Renal cortex interstitium (tissue), 15 donors: ENCODE measurements around the gene MAPK1. TPM values are rescaled to one million over a fixed set of nuclear protein-coding genes. Genes with fewer than 3 reads are reported as not detected.
A peak's percentile ranks its signal among the peaks of the same experiment; 100 is the strongest.
"Not testable (repeated sequence)": the region's sequence is repeated elsewhere in the genome, so short reads cannot be mapped to it uniquely, and the experiment has no call there.

ENCODE experiments used
- DNase-seq, 11 donors: peaks; one replicate each; pipeline ENCODE4 v3.0.0-alpha.2; 2013; ENCODE audit warnings: low read depth in 9 of 11, low spot score in 4 of 11; ENCODE audit errors: extremely low read depth in 1 of 11
- long read RNA-seq, 16 experiments: transcript quantifications; one replicate each; lab custom pipeline, GENCODE V29; 2026
- polyA plus RNA-seq, 3 donors: library from polyadenylated mRNA; unstranded; fragments of 120-200 nt; gene quantifications; one replicate each; pipeline ENCODE4 v1.2.1, GENCODE V29; 2013; ENCODE audit not compliant: insufficient read length in 3 of 3

Gene MAPK1
- 100 to 1,000 TPM; 121 to 140 (median 128) TPM for polyA plus RNA-seq
- long read RNA-seq, donor 1, full-length matches to known transcripts = 13 of 20 reads
- long read RNA-seq, donor 1, partial matches to known transcripts = 7 of 20 reads
- long read RNA-seq, donor 1, other reads (novel, unspliced or antisense) = 0 of 20 reads
- long read RNA-seq, donor 2, full-length matches to known transcripts = 15 of 41 reads
- long read RNA-seq, donor 2, partial matches to known transcripts = 20 of 41 reads
- long read RNA-seq, donor 2, other reads (novel, unspliced or antisense) = 6 of 41 reads
- long read RNA-seq, donor 3, full-length matches to known transcripts = 33 of 41 reads
- long read RNA-seq, donor 3, partial matches to known transcripts = 8 of 41 reads
- long read RNA-seq, donor 3, other reads (novel, unspliced or antisense) = 0 of 41 reads
- long read RNA-seq, donor 4, full-length matches to known transcripts = 18 of 18 reads
- long read RNA-seq, donor 4, partial matches to known transcripts = 0 of 18 reads
- long read RNA-seq, donor 4, other reads (novel, unspliced or antisense) = 0 of 18 reads
- long read RNA-seq, donor 5, full-length matches to known transcripts = 26 of 35 reads
- long read RNA-seq, donor 5, partial matches to known transcripts = 9 of 35 reads
- long read RNA-seq, donor 5, other reads (novel, unspliced or antisense) = 0 of 35 reads
- long read RNA-seq, donor 6, full-length matches to known transcripts = 22 of 32 reads
- long read RNA-seq, donor 6, partial matches to known transcripts = 10 of 32 reads
- long read RNA-seq, donor 6, other reads (novel, unspliced or antisense) = 0 of 32 reads
- long read RNA-seq, donor 7, full-length matches to known transcripts = 27 of 37 reads
- long read RNA-seq, donor 7, partial matches to known transcripts = 10 of 37 reads
- long read RNA-seq, donor 7, other reads (novel, unspliced or antisense) = 0 of 37 reads
- long read RNA-seq, donor 8, full-length matches to known transcripts = 23 of 39 reads
- long read RNA-seq, donor 8, partial matches to known transcripts = 16 of 39 reads
- long read RNA-seq, donor 8, other reads (novel, unspliced or antisense) = 0 of 39 reads
- long read RNA-seq, donor 9, full-length matches to known transcripts = 27 of 35 reads
- long read RNA-seq, donor 9, partial matches to known transcripts = 8 of 35 reads
- long read RNA-seq, donor 9, other reads (novel, unspliced or antisense) = 0 of 35 reads
- long read RNA-seq, donor 10, full-length matches to known transcripts = 18 of 24 reads
- long read RNA-seq, donor 10, partial matches to known transcripts = 6 of 24 reads
- long read RNA-seq, donor 10, other reads (novel, unspliced or antisense) = 0 of 24 reads
- long read RNA-seq, donor 11, full-length matches to known transcripts = 19 of 19 reads
- long read RNA-seq, donor 11, partial matches to known transcripts = 0 of 19 reads
- long read RNA-seq, donor 11, other reads (novel, unspliced or antisense) = 0 of 19 reads
- long read RNA-seq, donor 12, full-length matches to known transcripts = 13 of 21 reads
- long read RNA-seq, donor 12, partial matches to known transcripts = 8 of 21 reads
- long read RNA-seq, donor 12, other reads (novel, unspliced or antisense) = 0 of 21 reads
- long read RNA-seq, donor 13, full-length matches to known transcripts = 41 of 77 reads
- long read RNA-seq, donor 13, partial matches to known transcripts = 36 of 77 reads
- long read RNA-seq, donor 13, other reads (novel, unspliced or antisense) = 0 of 77 reads
- long read RNA-seq, donor 14, full-length matches to known transcripts = 26 of 34 reads
- long read RNA-seq, donor 14, partial matches to known transcripts = 8 of 34 reads
- long read RNA-seq, donor 14, other reads (novel, unspliced or antisense) = 0 of 34 reads
- long read RNA-seq, donor 15, full-length matches to known transcripts = 4 of 4 reads
- long read RNA-seq, donor 15, partial matches to known transcripts = 0 of 4 reads
- long read RNA-seq, donor 15, other reads (novel, unspliced or antisense) = 0 of 4 reads
- long read RNA-seq, donor 16, full-length matches to known transcripts = 42 of 57 reads
- long read RNA-seq, donor 16, partial matches to known transcripts = 15 of 57 reads
- long read RNA-seq, donor 16, other reads (novel, unspliced or antisense) = 0 of 57 reads

GRCh38 chr22:21867528-21868266, at the start of gene MAPK1:
Gene MAPK1, minus strand, starts transcription at chr22:21867645. Its CDS starts 205 bp downstream, at chr22:21867440.
- peak; percentile 78 to 92 (median 88) for DNase-seq

DNA sequence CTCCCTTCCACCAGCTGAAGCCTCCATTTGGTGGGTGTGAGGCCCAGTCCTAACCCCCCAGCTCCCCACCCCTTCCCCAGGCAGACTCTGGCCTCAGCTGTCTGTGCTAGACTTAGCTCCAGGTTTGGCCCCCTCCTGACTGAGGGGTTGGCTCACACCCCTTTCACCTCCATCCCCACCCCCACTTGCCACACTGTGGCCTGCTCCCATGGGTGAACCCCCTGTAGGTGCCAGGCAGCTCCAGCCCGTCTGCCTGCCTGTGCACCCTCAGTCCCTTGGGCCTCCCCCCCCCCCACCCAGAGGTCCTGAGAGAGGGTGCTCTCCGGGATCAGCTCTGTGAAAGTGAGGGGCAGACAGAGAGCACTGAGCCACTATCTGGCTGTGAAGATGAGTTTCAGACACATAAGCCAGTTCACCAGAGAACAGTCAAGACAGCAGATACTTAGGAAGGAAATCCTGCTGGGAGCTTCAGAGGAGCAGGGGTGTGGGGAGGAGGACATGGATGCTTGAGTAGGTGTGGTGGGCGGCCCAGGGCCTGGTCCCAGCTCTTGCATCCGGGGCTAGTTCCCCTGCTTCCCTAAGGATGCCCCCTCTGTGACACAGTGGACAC, 49.0 kb upstream of the MAPK1 start:
- no peak for DNase-seq

DNA sequence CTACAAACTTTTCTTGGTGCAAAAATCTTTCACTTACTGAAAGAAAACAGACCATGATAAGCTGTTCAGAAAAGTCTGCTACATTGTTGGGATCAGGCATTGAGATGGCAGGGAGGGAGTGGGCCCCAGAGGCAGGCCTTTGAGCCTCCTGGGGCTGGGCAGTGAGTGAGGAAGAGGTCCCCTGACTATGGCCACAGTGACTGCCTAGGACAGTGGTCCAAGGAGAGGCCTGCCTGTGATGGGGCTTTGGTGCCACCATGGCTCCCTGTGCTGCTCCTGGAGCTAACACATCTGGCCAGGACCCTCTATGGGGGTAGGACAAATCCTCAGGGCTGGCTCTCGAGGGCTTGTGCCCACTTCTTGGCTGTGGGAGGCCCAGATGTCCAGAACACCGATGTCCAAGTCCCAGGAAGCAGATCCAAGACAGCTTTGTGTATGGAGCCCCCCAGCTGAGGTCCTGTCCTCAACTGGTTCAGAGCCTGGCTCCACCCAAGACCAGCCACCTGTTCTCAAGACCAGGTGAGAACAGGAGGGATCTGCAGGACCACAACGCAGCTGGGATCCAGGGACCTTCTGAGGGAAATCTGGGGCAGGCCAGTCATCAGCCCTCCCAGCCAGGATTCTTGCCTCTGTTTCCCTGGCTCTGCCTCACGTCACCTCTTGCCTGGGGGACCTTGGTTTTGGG, 48.3 kb upstream of the MAPK1 start:
- no peak for DNase-seq

DNA sequence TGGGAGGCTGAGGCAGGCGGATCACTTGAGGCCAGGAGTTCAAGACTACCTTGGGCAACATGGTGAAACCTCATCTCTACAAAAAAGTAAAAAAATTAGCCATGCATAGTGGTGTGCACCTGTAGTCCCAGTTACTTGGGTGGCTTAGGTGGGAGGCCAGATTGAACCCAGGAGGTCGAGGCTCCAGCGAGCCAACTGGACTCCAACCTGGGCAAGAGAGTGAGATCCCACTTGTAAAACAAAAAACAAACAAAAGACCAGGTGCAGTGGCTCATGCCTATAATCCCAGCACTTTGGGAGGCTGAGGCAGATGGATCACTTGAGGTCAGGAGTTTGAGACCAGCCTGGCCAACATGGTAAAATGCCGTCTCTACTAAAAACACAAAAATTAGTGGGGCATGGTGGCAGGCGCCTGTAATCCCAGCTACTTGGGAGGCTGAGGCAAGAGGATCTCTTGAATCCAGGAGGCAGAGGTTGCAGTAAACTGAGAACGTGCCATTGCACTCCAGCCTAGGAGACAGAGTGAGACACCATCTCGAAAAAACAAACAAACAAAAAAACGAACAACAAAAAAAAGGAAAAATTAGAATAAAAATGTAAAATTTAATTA, 46.7 kb upstream of the MAPK1 start:
- DNase-seq = not testable (repeated sequence)

GRCh38 chr22:21910367-21910766, 42.9 kb upstream of the MAPK1 start:
- not testable (repeated sequence) for DNase-seq

GRCh38 chr22:21909871-21910270, 42.4 kb upstream of the MAPK1 start:
- DNase-seq = no peak

DNA sequence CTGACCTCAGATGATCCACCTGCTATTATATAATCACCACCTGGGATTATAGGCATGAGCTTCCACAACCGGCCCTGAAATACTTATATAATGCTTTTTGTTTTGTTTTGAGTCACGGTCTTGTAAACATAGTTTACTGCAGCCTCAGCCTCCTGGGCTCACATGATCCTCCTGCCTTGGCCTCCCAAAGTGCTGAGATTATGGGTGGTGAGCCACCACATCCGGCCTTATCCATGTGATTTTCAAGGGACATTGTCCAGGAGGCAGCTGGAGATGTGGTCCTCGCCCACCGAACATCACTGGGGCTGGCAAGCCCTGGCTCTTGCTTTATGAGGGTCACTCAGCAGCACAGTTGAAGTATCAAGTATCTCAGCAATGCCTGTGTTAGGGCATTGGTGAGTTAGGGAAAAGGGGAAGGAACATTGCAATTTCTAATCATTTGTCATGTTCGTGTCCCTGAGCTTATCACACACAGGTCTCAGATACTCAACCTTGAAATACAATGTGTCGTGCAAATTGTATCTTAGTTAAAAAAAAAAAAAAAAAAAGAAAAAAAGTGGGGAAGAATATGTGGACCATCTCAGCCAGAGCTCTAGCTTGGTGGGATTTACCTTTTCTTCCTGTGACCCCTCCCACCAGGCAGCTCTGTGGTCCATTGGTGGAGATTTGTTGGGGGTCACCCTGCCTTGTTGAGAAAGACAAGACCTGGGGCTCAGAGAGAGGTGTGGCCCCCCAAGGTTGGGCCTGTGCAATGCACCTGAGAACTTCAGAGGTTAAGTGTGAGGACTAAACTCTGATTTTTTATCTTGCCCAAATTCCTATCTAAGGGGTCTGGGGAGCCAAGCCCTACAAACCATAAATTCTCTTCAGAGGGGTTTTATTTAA, 40.4 kb upstream of the MAPK1 start:
- no peak for DNase-seq

- not testable (repeated sequence) for DNase-seq
Observed at GRCh38 chr22:21905234-21905633, 37.8 kb upstream of the MAPK1 start.

DNA sequence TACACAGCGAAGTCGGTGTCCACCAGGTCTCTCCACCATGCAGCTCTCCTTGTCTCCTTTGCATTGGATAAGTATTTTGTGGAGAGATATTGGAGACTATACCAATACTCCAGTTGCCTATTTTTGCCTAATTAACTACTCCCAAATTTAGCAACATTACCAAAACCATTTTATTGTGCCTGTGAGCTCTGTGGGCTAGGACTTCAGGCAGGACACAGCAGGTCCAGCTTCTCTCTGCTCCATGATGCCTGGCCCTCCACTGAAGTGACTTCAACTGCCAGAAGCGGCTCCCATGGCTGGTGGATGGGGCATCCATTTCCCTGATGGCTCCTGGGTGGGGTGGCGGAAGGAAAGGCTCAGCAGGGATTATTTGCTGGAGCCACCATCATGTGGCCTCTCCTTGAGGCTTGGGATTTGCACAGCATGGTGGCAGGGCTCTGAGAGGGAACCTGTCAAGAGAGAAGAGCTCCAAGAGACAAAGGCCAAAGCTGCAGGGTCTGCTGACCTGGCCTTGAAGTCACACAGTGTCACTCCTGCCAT, 36.9 kb upstream of the MAPK1 start:
- DNase-seq = no peak

- DNase-seq = no peak
Observed at GRCh38 chr22:21903283-21903682, 35.8 kb upstream of the MAPK1 start.

DNA sequence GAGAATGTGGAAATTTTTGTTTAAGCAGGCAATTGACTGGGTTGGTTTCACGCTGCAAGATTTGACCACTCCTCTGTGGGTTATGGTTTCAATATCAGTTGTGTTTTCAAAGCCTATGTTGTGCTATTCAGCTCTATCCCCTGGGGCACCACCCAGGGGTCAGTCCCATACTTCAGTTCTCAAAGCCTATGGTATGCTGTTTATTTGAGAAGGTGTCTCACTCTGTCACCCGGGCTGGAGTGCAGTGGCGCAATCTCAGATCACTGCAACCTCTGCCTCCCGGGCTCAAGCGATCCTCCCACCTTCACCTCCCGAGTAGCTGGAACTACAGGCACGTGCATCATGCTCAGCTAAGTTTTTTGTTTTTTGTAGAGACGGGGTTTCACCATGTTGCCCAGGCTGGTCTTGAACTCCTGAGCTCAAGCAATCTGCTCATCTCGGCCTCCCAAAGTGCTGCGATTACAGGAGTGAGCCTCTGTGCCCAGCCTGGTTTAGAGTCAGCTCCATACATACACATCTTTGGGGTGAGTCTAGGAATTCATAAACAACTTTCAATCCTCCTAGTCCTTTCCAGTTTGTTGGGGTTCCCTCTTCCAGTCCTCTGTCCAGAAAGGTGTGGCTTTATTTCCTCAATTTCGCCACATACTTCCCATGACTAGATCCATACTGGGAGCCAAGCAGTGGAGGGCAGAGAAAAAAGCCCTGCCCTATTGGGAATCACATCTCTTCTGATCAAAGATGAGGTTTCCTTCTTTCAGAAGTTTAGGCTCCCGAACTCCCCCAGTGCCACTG, 35.0 kb upstream of the MAPK1 start:
- DNase-seq = no peak

DNA sequence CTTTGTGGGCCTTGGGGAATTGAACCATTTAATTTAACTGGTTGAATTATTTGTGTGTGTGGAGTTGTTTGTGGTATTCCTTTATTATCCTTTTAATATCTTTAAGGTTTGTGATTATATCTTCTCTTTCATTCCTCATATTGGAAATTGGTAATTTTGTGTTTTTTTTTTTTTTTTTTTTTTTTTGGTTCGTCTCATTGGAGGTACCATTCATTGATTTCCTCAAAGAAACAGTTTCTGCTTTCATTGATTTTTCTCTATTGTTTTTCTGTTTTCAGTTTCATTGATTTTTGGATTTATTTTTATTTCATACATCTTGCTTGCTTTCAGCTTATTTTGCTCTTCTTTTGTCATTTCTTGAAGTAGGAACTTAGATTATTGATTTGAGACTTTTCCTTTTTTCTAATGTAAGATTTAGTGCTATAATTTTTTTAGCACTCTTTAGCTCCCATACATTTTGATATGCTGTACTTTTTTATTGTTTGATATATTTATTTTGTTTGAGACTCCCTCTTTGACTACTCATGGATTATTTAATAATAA, 31.0 kb upstream of the MAPK1 start:
- no peak for DNase-seq

GRCh38 chr22:21896951-21897513, 29.6 kb upstream of the MAPK1 start:
- no peak for DNase-seq
